ENCODE measurements around the gene HIGD1B. TPM values are rescaled to one million over a fixed set of nuclear protein-coding genes. Genes with fewer than 3 reads are reported as not detected.

HIGD1B gene
- total and polyA plus RNA-seq, 9 of the 15 experiments (the other 6 are each of a cell fraction or from before 2014, with no cell fraction given): not detected

GRCh38 chr17:44880062-44880461, 32.4 kb downstream of the HIGD1B start (continued):
- TF ChIP-seq KDM4B (IDR thresholded peaks at IDR 0.05; ENCODE audit: borderline replicate concordance in 2 of 2, low read depth in 1 of 2) (no peak), LEF1 (IDR thresholded peaks at IDR 0.05) (no peak)

GRCh38 chr17:44881145-44881544, 33.5 kb downstream of the HIGD1B start:
- no peak overlapping the region for H2AFZ ChIP-seq (ENCODE audit: low read depth, low read length)
- no peaks in the 10 kb centered on the region for H3K27me3 ChIP-seq (ENCODE audit: control insufficient read depth in 2 of 2, insufficient read depth in 2 of 2, low read length in 2 of 2)
- no peak overlapping the region for H3K4me3 ChIP-seq
- intact Hi-C loops (cut with micrococcal nuclease): no loop called here
- TF ChIP-seq, protein P1, sequence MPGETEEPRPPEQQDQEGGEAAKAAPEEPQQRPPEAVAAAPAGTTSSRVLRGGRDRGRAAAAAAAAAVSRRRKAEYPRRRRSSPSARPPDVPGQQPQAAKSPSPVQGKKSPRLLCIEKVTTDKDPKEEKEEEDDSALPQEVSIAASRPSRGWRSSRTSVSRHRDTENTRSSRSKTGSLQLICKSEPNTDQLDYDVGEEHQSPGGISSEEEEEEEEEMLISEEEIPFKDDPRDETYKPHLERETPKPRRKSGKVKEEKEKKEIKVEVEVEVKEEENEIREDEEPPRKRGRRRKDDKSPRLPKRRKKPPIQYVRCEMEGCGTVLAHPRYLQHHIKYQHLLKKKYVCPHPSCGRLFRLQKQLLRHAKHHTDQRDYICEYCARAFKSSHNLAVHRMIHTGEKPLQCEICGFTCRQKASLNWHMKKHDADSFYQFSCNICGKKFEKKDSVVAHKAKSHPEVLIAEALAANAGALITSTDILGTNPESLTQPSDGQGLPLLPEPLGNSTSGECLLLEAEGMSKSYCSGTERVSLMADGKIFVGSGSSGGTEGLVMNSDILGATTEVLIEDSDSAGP (CRISPR knock-in tag; IDR thresholded peaks at IDR 0.05): no peak
- TF ChIP-seq PRDM10 (IDR thresholded peaks at IDR 0.05; ENCODE audit: partially characterized antibody): no peak
- no peak for TF ChIP-seq KAT8 (IDR thresholded peaks at IDR 0.05; ENCODE audit: low read depth)
- TF ChIP-seq HDAC1 (IDR thresholded peaks at IDR 0.05): no peak
- TF ChIP-seq ATF3 (IDR thresholded peaks at IDR 0.05): peak; percentile 58
- TF ChIP-seq ATF3 (CRISPR knock-in tag; conservative IDR thresholded peaks at IDR 0.05): no peak
- H3K9me3 ChIP-seq (replicated peaks; ENCODE audit: control insufficient read depth, insufficient read depth, low read depth, low read length): no peaks in the 10 kb centered on the region
- no peak for ATAC-seq
- H3K9ac ChIP-seq (ENCODE audit: insufficient read depth in 1 of 2, low read depth in 2 of 2, low read length in 2 of 2): no peak overlapping the region
- H3K4me1 ChIP-seq (replicated peaks in 1 of 2; ENCODE audit: control insufficient read depth in 2 of 2, insufficient read depth in 2 of 2, low read length in 2 of 2): no peaks in the 10 kb centered on the region
- H3K36me3 ChIP-seq (ENCODE audit: control insufficient read depth, insufficient read depth, low read length): peaks cover 97% of the 10 kb centered on the region
- DNase-seq (ENCODE audit: extremely low read depth in 1 of 4, low spot score in 3 of 4): no peak
- no peak overlapping the region for H3K27ac ChIP-seq (ENCODE audit: extremely low read depth, low read depth, low read length)
- BruUV-seq (replicated peaks): no TSS peak
- POLR2A ChIA-PET: interaction anchor here (0.6 to 1.2 kb wide), 6 partner anchors 8 to 341 kb away, joined by 3 to 7 read pairs (median 3); partner anchors contain the start of genes EFTUD2 and FMNL1
- FAIRE-seq: no peak
- in situ Hi-C loops (cut with MboI): no loop called here
- WGBS (ENCODE audit: insufficient coverage, low coverage, missing lambda C conversion rate): 88% methylated on average over 4 of the region's 4 CpGs
- no peak overlapping the region for H3K4me2 ChIP-seq (ENCODE audit: insufficient read depth, low read length)
- H3K9me1 ChIP-seq (ENCODE audit: control insufficient read depth, insufficient read depth, low read length): no peaks in the 10 kb centered on the region
- no peaks in the 10 kb centered on the region for H4K20me1 ChIP-seq (replicated peaks; ENCODE audit: control insufficient read depth, insufficient read depth, low read length)
- no peaks in the 10 kb centered on the region for H3K79me2 ChIP-seq (ENCODE audit: control insufficient read depth, insufficient read depth, low read length)
- CTCF ChIA-PET (ENCODE audit: low intra/inter-chr PET ratio): no interaction called here

All from K562 (cell line).